Measurements from ENCODE around the gene RHEX. TPM values are rescaled to one million over a fixed set of nuclear protein-coding genes. Genes with fewer than 3 reads are reported as not detected.

The RHEX gene
- total and polyA plus RNA-seq, 2 of the 13 experiments (the other 11 are each of a cell fraction or from before 2014, with no cell fraction given) = 1.4 to 2.7 TPM

DNA sequence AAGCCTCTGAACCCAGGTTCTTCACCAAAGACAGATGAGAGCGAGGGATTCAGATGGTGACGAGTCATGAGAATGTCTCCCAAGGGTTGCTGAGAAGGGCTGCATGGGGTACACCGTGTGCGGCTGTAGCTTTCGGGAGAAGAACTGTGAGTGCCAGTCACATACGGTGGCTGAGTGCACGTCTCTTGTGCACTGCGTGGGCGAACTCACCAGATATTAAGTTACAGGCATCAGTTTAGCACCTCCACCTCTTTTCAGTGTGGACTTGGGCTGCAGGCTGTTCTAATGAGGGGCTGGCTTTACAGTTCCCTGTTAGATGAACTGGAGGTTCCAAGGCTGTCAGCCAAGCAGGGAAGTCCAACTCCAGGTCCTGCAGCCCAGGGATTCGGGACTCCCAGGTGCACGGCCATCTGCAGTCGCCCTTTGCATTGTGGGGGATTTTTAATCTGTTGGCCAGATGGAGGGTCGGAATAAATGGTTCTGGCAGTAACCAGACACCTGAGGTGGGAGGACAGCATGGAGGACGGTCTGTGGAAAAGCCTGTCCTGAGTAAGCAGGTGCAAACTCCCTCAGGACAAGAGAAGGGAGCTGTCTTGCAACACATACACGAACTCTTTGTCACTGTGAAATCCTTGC is 90.7 kb downstream of the RHEX start:
- no peaks in the 10 kb centered on the region for H3K4me1 ChIP-seq (ENCODE audit: insufficient read depth, low read length)
- H3K36me3 ChIP-seq (replicated peaks in 1 of 2; ENCODE audit: control insufficient read depth in 1 of 2, insufficient read depth in 2 of 2, low read length in 2 of 2) = no peaks in the 10 kb centered on the region
- WGBS (ENCODE audit: low lambda C conversion rate) = 46% methylated on average over 10 of the region's 15 CpGs
- intact Hi-C loops (cut with micrococcal nuclease; ENCODE audit: unreplicated experiment) = no loop called here
- no peak overlapping the region for H3K9ac ChIP-seq (ENCODE audit: insufficient read depth, low read depth, low read length)
- H3K27me3 ChIP-seq (ENCODE audit: control insufficient read depth in 1 of 2, insufficient read depth in 2 of 2, low read length in 2 of 2) = peaks cover 0 to 22% of the 10 kb centered on the region in 2 experiments; a peak in 2 of 5 replicates
- BruUV-seq (replicated peaks) = no TSS peak
- no peak overlapping the region for H3K27ac ChIP-seq (ENCODE audit: extremely low read length, insufficient read depth, low read length)
- no peaks in the 10 kb centered on the region for H3K9me3 ChIP-seq (ENCODE audit: low read length)
- ATAC-seq (no peak), DNase-seq (ENCODE audit: low spot score) (no peak), FAIRE-seq (no peak)
- ChIA-PET POLR2A (no interaction called here), CTCF (ENCODE audit: low intra/inter-chr PET ratio, low total read pairs) (no interaction called here)
- in situ Hi-C loops (cut with HindIII; ENCODE audit: extremely low pct_ligation_motif_present, low pct_unique_long_range_greater_than_20kb) = no loop called here
- H3K4me3 ChIP-seq (replicated peaks in 1 of 3; ENCODE audit: insufficient read depth in 1 of 3, low read depth in 2 of 3, low read length in 3 of 3) = no peak overlapping the region
- no peaks in the 10 kb centered on the region for H3K79me2 ChIP-seq (ENCODE audit: insufficient read depth, low read length)
- no peak overlapping the region for H3K4me2 ChIP-seq (ENCODE audit: low read depth, low read length)
- no peaks in the 10 kb centered on the region for H4K20me1 ChIP-seq (ENCODE audit: insufficient read depth, low read length)
- H2AFZ ChIP-seq (ENCODE audit: low read length) = no peak overlapping the region
- TF ChIP-seq ZNF614 (CRISPR knock-in tag; IDR thresholded peaks at IDR 0.05; ENCODE audit: borderline replicate concordance) (no peak), SOX6 (IDR thresholded peaks at IDR 0.05) (no peak), SOX6 (CRISPR knock-in tag; IDR thresholded peaks at IDR 0.05) (no peak), RFX1 (IDR thresholded peaks at IDR 0.05) (no peak), YEATS2 (CRISPR knock-in tag; IDR thresholded peaks at IDR 0.05; ENCODE audit: borderline replicate concordance) (no peak), FOXK1 (CRISPR knock-in tag; IDR thresholded peaks at IDR 0.05; ENCODE audit: borderline replicate concordance, low read depth) (no peak), HIC2 (CRISPR knock-in tag; IDR thresholded peaks at IDR 0.05; ENCODE audit: low read depth) (no peak), ZSCAN25 (CRISPR knock-in tag; IDR thresholded peaks at IDR 0.05) (no peak)
- TF ChIP-seq, protein P1, sequence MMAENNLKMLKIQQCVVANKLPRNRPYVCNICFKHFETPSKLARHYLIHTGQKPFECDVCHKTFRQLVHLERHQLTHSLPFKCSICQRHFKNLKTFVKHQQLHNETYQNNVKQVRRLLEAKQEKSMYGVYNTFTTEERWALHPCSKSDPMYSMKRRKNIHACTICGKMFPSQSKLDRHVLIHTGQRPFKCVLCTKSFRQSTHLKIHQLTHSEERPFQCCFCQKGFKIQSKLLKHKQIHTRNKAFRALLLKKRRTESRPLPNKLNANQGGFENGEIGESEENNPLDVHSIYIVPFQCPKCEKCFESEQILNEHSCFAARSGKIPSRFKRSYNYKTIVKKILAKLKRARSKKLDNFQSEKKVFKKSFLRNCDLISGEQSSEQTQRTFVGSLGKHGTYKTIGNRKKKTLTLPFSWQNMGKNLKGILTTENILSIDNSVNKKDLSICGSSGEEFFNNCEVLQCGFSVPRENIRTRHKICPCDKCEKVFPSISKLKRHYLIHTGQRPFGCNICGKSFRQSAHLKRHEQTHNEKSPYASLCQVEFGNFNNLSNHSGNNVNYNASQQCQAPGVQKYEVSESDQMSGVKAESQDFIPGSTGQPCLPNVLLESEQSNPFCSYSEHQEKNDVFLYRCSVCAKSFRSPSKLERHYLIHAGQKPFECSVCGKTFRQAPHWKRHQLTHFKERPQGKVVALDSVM (CRISPR knock-in tag; IDR thresholded peaks at IDR 0.05) = no peak
- TF ChIP-seq, protein P2, sequence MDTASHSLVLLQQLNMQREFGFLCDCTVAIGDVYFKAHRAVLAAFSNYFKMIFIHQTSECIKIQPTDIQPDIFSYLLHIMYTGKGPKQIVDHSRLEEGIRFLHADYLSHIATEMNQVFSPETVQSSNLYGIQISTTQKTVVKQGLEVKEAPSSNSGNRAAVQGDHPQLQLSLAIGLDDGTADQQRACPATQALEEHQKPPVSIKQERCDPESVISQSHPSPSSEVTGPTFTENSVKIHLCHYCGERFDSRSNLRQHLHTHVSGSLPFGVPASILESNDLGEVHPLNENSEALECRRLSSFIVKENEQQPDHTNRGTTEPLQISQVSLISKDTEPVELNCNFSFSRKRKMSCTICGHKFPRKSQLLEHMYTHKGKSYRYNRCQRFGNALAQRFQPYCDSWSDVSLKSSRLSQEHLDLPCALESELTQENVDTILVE (CRISPR knock-in tag; IDR thresholded peaks at IDR 0.05) = no peak
- TF ChIP-seq, protein P3, sequence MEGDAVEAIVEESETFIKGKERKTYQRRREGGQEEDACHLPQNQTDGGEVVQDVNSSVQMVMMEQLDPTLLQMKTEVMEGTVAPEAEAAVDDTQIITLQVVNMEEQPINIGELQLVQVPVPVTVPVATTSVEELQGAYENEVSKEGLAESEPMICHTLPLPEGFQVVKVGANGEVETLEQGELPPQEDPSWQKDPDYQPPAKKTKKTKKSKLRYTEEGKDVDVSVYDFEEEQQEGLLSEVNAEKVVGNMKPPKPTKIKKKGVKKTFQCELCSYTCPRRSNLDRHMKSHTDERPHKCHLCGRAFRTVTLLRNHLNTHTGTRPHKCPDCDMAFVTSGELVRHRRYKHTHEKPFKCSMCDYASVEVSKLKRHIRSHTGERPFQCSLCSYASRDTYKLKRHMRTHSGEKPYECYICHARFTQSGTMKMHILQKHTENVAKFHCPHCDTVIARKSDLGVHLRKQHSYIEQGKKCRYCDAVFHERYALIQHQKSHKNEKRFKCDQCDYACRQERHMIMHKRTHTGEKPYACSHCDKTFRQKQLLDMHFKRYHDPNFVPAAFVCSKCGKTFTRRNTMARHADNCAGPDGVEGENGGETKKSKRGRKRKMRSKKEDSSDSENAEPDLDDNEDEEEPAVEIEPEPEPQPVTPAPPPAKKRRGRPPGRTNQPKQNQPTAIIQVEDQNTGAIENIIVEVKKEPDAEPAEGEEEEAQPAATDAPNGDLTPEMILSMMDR (CRISPR knock-in tag; IDR thresholded peaks at IDR 0.05) = no peak
- TF ChIP-seq, protein P4, sequence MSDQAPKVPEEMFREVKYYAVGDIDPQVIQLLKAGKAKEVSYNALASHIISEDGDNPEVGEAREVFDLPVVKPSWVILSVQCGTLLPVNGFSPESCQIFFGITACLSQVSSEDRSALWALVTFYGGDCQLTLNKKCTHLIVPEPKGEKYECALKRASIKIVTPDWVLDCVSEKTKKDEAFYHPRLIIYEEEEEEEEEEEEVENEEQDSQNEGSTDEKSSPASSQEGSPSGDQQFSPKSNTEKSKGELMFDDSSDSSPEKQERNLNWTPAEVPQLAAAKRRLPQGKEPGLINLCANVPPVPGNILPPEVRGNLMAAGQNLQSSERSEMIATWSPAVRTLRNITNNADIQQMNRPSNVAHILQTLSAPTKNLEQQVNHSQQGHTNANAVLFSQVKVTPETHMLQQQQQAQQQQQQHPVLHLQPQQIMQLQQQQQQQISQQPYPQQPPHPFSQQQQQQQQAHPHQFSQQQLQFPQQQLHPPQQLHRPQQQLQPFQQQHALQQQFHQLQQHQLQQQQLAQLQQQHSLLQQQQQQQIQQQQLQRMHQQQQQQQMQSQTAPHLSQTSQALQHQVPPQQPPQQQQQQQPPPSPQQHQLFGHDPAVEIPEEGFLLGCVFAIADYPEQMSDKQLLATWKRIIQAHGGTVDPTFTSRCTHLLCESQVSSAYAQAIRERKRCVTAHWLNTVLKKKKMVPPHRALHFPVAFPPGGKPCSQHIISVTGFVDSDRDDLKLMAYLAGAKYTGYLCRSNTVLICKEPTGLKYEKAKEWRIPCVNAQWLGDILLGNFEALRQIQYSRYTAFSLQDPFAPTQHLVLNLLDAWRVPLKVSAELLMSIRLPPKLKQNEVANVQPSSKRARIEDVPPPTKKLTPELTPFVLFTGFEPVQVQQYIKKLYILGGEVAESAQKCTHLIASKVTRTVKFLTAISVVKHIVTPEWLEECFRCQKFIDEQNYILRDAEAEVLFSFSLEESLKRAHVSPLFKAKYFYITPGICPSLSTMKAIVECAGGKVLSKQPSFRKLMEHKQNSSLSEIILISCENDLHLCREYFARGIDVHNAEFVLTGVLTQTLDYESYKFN (CRISPR knock-in tag; conservative IDR thresholded peaks at IDR 0.05) = no peak

Data from HepG2 (cell line).